Erythroblast (primary cell): ENCODE results near the gene MAP2K3.

Experiments
- GATA1 ChIP-seq: IDR thresholded peaks from 2 replicates; pipeline ENCODE4 v1.6.1; 2011; ENCODE audit warnings: low read depth, mild to moderate bottlenecking, control low read depth, low read length, moderate library complexity
- POLR2A ChIP-seq: IDR thresholded peaks from 2 replicates; pipeline ENCODE4 v1.6.1; 2011; ENCODE audit warnings: mild to moderate bottlenecking, low read length

DNA sequence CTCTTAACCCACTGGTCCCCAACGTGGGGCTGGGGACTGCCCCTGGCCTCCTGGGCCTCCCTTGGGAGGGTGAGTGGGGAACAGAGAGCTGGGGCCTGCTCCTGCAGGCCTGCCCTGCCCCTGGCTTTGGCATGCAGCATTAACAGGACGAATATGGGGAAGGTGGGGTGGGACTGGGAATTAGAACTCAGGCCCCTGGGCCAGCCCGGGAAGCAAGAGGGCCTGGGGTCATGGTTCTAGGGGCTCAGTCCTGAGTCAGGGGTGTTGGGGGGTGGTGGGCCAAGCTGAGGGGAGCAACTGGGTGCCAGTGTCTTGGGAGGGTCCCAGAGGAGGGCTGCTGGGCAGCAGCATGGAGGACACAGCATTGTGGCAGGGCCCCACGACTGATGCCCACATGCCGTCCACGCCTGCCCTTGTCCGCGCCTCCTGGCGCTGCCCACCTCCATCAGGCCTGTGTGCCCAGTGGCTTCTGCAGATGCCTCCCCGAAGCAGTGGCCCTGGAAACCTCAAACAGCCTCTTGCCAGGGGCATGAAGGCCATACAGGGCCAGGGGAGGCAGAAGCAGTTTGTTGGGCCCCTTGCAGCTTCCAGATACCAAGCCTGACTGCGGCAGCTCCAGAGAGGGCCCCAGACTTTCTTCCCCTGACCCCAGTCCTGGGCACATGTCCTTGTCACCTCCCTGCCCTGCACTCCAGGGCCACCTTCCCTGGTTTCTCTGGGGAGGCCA, 4.8 kb downstream of the MAP2K3 start:
- TF ChIP-seq POLR2A (no peak), GATA1 (no peak)
